GM21528 (cell line): ENCODE results near the gene RAD51B.
"Not testable (repeated sequence)": the region's sequence is repeated elsewhere in the genome, so short reads cannot be mapped to it uniquely, and the experiment has no call there.

Experiments
- ATAC-seq: cut with Tn5 transposase; IDR thresholded peaks from one replicate; pipeline ENCODE4 v1.9.1; 2021; ENCODE audit warnings: mild to moderate bottlenecking, moderate library complexity; ENCODE audit not compliant: unreplicated experiment, low FRiP score

RAD51B gene

GRCh38 chr14:68752271-68753006 lies 932.9 kb downstream of the RAD51B start:
- no peak for ATAC-seq

GRCh38 chr14:68753690-68754089 lies 934.1 kb downstream of the RAD51B start:
- no peak for ATAC-seq

- no peak for ATAC-seq
These were observed 935.4 kb downstream of the RAD51B start for GRCh38 chr14:68755016-68755353.

GRCh38 chr14:68756000-68756481 lies 936.5 kb downstream of the RAD51B start:
- no peak for ATAC-seq

- ATAC-seq, result no peak
These were observed 937.2 kb downstream of the RAD51B start for GRCh38 chr14:68756734-68757133.

GRCh38 chr14:68757618-68758081 lies 938.1 kb downstream of the RAD51B start:
- no peak for ATAC-seq

- no peak for ATAC-seq
These were observed 938.7 kb downstream of the RAD51B start for GRCh38 chr14:68758301-68758700.

GRCh38 chr14:68759017-68759560 lies 939.5 kb downstream of the RAD51B start:
- no peak for ATAC-seq

GRCh38 chr14:68759937-68760336 lies 940.4 kb downstream of the RAD51B start:
- no peak for ATAC-seq

GRCh38 chr14:68760761-68761160 lies 941.2 kb downstream of the RAD51B start:
- ATAC-seq, result no peak

GRCh38 chr14:68761391-68761790 lies 941.8 kb downstream of the RAD51B start:
- no peak for ATAC-seq

- ATAC-seq, result no peak
These were observed 943.6 kb downstream of the RAD51B start for GRCh38 chr14:68762953-68763764.

GRCh38 chr14:68763843-68764242 lies 944.3 kb downstream of the RAD51B start:
- not testable (repeated sequence) for ATAC-seq

- ATAC-seq, result no peak
These were observed 947.0 kb downstream of the RAD51B start for GRCh38 chr14:68766299-68767247.

GRCh38 chr14:68767248-68767645 lies 947.7 kb downstream of the RAD51B start:
- ATAC-seq, result no peak

GRCh38 chr14:68768316-68768715 lies 948.7 kb downstream of the RAD51B start:
- no peak for ATAC-seq

GRCh38 chr14:68770051-68770450 lies 950.5 kb downstream of the RAD51B start:
- no peak for ATAC-seq

- ATAC-seq, result no peak
These were observed 951.1 kb downstream of the RAD51B start for GRCh38 chr14:68770553-68771286.

- ATAC-seq, result no peak
These were observed 952.1 kb downstream of the RAD51B start for GRCh38 chr14:68771631-68772030.
